Skin epidermis (tissue), 12 donors: ENCODE results near the gene SPATA2L.
"Not testable (repeated sequence)": the region's sequence is repeated elsewhere in the genome, so short reads cannot be mapped to it uniquely, and the experiment has no call there.

Source experiments
- H3K27ac ChIP-seq, 21 experiments: fragments of 200-600 bp; sonication (generic) in 11 of 21; one replicate each; pipeline ENCODE4 v1.5.0; 2020; ENCODE audit warnings: mild to moderate bottlenecking in 3 of 21, inconsistent platforms in 2 of 21, moderate library complexity in 2 of 21
- H3K4me3 ChIP-seq, 7 experiments: fragments of 200-600 bp; sonication (generic) in 2 of 7; one replicate each; pipeline ENCODE4 v1.5.0; 2020; ENCODE audit warnings: inconsistent platforms in 2 of 7, mild to moderate bottlenecking in 2 of 7, moderate library complexity in 1 of 7

SPATA2L gene

DNA sequence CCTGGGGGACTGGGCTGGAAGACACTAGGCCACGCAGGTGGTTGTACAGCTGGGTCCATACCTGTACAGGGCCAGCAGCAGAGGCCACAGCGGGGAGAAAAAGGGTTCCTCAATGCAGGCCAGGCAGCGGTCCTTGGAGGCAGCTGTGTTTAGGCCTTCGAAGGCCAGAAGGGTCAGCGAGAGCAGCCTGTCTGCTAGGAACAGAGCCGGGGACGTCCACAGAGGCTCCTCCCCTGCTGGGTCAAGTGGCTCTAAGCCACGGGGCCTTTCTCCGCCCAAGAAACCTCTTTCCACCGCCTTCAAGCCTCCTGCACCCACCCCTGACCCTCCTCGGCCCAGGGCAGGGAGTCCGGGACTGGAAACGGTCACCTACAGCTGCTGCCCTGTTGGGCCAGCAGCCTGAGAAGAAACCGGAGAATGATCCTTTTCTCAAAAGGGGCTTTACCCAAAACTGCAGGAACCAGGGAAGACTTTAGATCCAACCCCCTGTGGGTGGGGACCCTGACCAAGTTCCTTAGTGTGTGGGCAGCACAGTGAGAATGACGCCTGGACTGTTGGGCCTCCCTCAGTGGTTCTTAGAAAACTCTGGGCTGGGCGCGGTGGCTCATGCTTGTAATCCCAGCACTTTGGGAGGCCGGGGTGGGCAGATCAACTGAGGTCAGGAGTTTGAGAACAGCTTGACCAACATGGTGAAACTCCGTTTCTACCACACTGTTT lies 8.4 kb upstream of the SPATA2L start:
- no peak overlapping the region for H3K4me3 ChIP-seq
- H3K27ac ChIP-seq: no peak overlapping the region

DNA sequence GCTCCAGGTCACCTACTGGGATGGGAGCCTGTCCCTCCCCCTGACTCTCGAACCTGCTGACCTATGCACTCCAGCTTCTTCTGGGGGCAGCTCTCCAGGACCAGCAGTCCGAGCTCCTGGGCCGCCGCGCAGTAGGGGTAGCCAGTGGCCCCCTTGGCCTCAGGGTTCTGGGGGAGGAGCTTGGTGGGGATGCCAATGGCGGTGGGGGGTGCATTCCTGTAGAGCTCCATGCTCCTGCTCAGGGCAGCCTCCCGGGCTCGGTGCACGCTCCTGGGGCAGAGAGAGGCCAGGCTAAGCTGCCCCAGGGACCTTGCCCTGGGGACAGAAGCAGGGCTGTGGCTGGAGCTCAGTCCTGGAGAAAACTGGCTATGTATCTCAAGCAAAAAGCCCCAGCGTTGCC lies 7.7 kb upstream of the SPATA2L start:
- no peak overlapping the region for H3K4me3 ChIP-seq
- no peak overlapping the region for H3K27ac ChIP-seq

- Histone ChIP-seq H3K4me3 (no peak overlapping the region), H3K27ac (no peak overlapping the region)
These were observed 7.0 kb upstream of the SPATA2L start for GRCh38 chr16:89708481-89708931.

DNA sequence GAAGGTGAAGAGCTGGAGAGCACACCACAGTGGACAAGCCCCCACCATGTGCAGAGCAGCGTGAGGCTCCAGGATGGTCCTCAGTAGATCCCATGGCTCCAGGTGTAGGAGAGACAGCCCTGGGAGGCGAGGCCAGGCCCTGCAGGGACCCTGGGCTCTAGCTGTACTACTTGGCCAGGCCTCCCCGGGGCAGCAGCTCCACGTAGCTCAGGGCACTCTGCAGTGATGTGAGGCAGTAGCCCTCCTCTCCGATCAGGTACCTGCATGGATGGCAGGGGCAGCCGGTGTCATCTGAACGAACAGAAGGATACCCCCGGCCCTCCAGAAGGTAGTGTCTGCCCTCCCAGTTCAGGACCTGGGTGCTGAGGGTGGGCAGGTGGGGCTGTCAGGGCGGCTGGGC lies 6.2 kb upstream of the SPATA2L start:
- H3K27ac ChIP-seq: no peak overlapping the region
- H3K4me3 ChIP-seq: no peak overlapping the region

GRCh38 chr16:89706518-89707260 lies 5.2 kb upstream of the SPATA2L start:
- Histone ChIP-seq H3K27ac (no peak overlapping the region), H3K4me3 (no peak overlapping the region)

GRCh38 chr16:89705006-89705405 lies 3.5 kb upstream of the SPATA2L start:
- Histone ChIP-seq H3K27ac (no peak overlapping the region), H3K4me3 (no peak overlapping the region)

GRCh38 chr16:89704281-89704680 lies 2.8 kb upstream of the SPATA2L start:
- Histone ChIP-seq H3K27ac (no peak overlapping the region), H3K4me3 (no peak overlapping the region)

DNA sequence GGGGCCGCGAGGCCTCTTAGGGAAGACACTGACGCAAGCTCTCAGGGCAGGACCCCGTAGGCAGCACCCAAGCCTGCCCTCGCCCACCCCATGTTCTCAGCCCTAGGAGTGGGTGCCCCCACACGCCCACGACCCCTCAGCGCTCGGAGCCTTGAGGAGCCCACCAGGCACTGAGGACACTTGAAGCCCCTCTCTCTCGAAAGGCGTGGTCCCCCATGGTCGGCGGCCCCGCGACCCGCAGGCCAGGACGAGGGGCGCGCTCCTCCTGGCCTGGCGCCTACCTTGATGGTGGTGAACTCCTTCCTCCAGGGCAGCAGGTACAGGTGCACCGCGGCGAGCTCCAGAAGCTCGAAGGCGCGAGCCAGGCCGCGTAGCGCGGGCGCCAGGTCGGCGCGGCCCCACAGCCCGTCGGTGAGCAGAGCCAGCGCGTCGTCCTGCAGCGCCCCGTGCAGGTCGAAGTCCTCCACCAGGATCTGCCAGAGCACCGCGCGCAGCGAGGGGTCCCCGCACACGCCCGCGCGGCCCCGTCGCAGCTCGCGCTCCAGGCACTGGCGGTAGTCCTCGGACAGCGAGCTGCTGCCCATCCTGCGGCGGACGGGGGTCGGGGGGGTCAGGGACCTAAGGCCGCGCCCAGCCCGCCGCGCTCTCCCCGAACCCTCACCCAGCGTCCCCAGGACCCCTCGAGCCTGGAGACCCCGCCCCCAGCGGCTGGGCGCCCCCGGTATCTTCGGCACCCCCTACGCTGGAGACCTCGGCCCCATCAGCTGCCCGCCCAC lies 668 bp downstream of the SPATA2L start:
- peak overlapping the region; percentile 46 to 89 (median 67) for H3K4me3 ChIP-seq

GRCh38 chr16:89700100-89700648 lies 1.3 kb downstream of the SPATA2L start:
- H3K27ac ChIP-seq: peak overlapping the region in 16 of 21 experiments; percentile 56 to 93 (median 83)
- H3K4me3 ChIP-seq: peak overlapping the region; percentile 46 to 89 (median 67)

More for the DNA sequence above, 668 bp downstream of the SPATA2L start:
- peak overlapping the region; percentile 1 to 93 (median 81) for H3K27ac ChIP-seq

DNA sequence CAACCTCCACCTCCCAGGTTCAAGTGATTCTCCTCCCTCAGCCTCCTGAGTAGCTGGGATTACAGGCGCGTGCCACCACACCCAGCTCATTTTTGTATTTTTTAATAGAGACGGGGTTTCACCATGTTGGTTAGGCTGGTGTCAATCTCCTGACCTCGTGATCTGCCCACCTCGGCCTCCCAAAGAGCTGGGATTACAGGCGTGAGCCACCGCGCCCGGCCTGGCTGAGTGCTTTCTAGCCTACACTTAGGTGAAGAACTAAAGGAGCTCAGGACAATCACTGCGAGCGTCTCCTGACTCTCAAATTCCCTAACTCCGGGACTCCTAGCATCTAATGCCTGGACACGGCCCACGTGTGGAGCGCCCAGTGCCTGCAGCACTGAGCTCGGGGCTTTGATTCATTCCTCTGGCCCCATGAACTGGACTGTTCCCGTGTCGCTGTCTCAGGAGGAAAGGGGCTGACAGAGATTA lies 1.8 kb downstream of the SPATA2L start:
- peak overlapping the region in 7 of 21 experiments; percentile 17 to 88 (median 69) for H3K27ac ChIP-seq
- H3K4me3 ChIP-seq: peak overlapping the region in 3 of 7 experiments; percentile 60 to 87 (median 67)

DNA sequence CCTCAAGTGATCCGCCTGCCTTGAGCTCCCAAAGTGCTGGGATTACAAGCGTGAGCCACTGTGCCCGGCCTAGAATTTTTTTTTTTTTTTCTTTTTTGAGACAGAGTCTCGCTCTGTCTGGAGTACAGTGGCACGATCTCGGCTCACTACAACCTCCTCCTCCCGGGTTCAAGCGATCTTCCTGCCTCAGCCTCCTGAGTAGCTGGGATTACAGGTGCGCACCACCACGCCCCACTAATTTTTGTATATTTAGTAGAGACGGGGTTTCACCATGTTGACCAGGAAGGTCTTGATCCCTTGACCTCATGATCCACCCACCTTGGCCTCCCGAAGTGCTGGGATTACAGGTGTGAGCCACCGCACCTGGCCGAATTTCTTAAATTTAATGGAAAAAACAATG lies 2.8 kb downstream of the SPATA2L start:
- not testable (repeated sequence) for H3K4me3 ChIP-seq, H3K27ac ChIP-seq

- H3K4me3 ChIP-seq: no peak overlapping the region
- H3K27ac ChIP-seq: no peak overlapping the region
These were observed 3.7 kb downstream of the SPATA2L start for GRCh38 chr16:89697616-89698331.

- no peak overlapping the region for H3K4me3 ChIP-seq
- no peak overlapping the region for H3K27ac ChIP-seq
These were observed 4.3 kb downstream of the SPATA2L start for GRCh38 chr16:89697161-89697615.

- H3K27ac ChIP-seq: no peak overlapping the region
- no peak overlapping the region for H3K4me3 ChIP-seq
These were observed 4.8 kb downstream of the SPATA2L start for GRCh38 chr16:89696670-89697128.

GRCh38 chr16:89695875-89696669 lies 5.4 kb downstream of the SPATA2L start:
- H3K4me3 ChIP-seq: no peak overlapping the region
- H3K27ac ChIP-seq: no peak overlapping the region

GRCh38 chr16:89695086-89695874 lies 6.2 kb downstream of the SPATA2L start:
- Histone ChIP-seq H3K4me3 (no peak overlapping the region), H3K27ac (no peak overlapping the region)

GRCh38 chr16:89694784-89695085 lies 6.8 kb downstream of the SPATA2L start:
- H3K27ac ChIP-seq, H3K4me3 ChIP-seq: not testable (repeated sequence)
